C4-2B (cell line): ENCODE measurements around the gene ADAMTS10.
"Not testable (repeated sequence)": the region's sequence is repeated elsewhere in the genome, so short reads cannot be mapped to it uniquely, and the experiment has no call there.

Experiments
- H3K27ac ChIP-seq: fragments of 450-650 bp; 2 replicates; pipeline ENCODE4 v1.5.1; 2017
- CTCF ChIP-seq: fragments of 450-650 bp; conservative IDR thresholded peaks from 2 replicates; pipeline ENCODE4 v1.5.1; 2017; ENCODE audit warnings: mild to moderate bottlenecking
- ZFX ChIP-seq: fragments of 450-650 bp; IDR thresholded peaks from 2 replicates; pipeline ENCODE4 v1.6.1; 2017

Gene ADAMTS10

DNA sequence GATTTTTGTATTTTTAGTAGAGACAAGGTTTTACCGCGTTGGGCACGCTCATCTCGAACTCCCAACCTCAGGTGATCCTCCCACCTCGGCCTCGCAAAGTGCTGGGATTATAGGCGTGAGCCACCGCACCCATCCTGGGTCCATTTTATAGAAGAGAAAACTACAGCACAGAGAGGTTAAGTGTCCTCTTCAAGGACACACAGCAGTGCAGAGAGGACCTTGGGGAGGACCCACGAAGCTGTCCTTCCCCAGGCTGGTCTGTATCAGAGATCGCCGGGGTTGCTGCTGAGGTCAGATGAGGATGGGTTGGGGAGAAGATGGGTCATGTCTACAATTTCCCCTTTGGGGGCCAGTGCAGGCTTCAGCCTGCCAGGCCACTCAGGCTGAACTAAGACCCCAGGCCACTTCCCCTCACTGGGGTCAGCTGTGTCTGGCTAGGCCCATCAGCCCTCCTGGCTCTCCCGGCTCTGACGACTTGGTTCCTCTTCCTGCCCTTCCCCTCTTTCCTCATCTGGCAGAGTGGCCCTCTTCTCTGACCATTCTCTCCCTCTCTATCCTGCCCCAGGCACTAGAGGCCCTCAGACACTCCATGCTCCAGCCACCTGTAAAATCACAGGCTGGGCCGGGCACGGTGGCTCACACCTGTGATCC, 42.9 kb downstream of the ADAMTS10 start:
- TF ChIP-seq ZFX: no peak
- TF ChIP-seq CTCF: no peak
- H3K27ac ChIP-seq: no peak overlapping the region

- no peak overlapping the region for H3K27ac ChIP-seq
Measured at GRCh38 chr19:8566855-8567254, 43.7 kb downstream of the ADAMTS10 start.

GRCh38 chr19:8564866-8565265, 45.6 kb downstream of the ADAMTS10 start:
- H3K27ac ChIP-seq: not testable (repeated sequence)

More at GRCh38 chr19:8566855-8567254, 43.7 kb downstream of the ADAMTS10 start:
- TF ChIP-seq ZFX (no peak), CTCF (no peak)

- TF ChIP-seq CTCF (no peak), ZFX (no peak)
- no peak overlapping the region for H3K27ac ChIP-seq
Measured at GRCh38 chr19:8561075-8561764, 49.3 kb downstream of the ADAMTS10 start.

DNA sequence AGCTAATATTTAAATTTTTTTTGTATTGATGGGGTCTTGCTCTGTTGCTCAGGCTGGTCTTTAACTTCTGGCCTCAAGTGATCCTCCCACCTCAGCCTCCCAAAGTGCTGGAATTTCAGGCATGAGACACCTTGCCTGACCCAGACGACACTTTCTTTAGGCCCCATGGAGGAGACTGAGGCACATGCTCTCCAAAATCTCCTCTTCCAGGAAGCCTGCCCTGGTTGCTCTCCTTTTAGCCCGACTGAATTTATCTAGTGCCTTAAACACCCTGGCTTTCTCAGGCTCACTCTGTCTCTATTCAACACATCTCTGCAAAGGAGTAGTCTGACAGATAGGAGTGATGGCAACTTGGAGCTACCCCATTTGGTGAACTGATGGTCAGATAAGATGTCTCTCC, 52.2 kb downstream of the ADAMTS10 start:
- H3K27ac ChIP-seq: no peak overlapping the region
- TF ChIP-seq ZFX: no peak
- TF ChIP-seq CTCF: no peak

GRCh38 chr19:8557642-8558238, 52.8 kb downstream of the ADAMTS10 start:
- H3K27ac ChIP-seq: no peak overlapping the region
- TF ChIP-seq ZFX: no peak
- TF ChIP-seq CTCF: no peak

GRCh38 chr19:8553729-8554128, 56.8 kb downstream of the ADAMTS10 start:
- H3K27ac ChIP-seq: not testable (repeated sequence)

DNA sequence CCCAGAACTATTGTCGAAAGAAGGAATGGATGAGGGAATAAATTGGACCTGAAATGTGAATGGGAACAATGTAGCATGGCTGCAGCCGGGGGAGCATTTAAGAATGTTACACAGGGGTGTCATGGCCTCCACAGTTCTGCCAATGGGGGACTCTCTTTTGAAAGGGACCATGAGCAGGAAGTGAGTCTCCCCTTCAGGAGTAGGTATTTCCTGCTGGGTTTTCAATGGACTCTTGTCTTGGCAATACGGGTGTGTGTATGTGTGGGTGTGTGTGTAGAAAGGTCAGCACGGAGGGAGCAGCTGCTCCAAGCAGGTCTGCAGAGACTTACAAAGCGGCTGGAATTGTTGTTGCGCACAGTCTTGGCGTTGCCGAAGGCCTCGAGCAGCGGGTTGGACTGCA, 57.7 kb downstream of the ADAMTS10 start:
- TF ChIP-seq CTCF (no peak), ZFX (no peak)
- H3K27ac ChIP-seq: no peak overlapping the region
